Measurements from ENCODE around the gene ERCC1. TPM values are rescaled to one million over a fixed set of nuclear protein-coding genes. Genes with fewer than 3 reads are reported as not detected.

Gene ERCC1
- total RNA-seq, 4 donors from 2014 or later: 57.7 to 111 (median 76.5) TPM

- no peak for DNase-seq (ENCODE audit: low spot score in 2 of 2)
- H3K4me3 ChIP-seq (ENCODE audit: low read depth, poor library complexity, severe bottlenecking): peak overlapping the region; percentile 30
- 1% methylated on average over 11 of the region's 11 CpGs for WGBS, 2 donors
- intact Hi-C loops (cut with DNase I; ENCODE audit: low total_unique reads): no loop called here
- TF ChIP-seq POLR2A (IDR thresholded peaks at IDR 0.05) (no peak), CTCF (IDR thresholded peaks at IDR 0.05) (no peak)
Measured at GRCh38 chr19:45467115-45467455, 43.4 kb upstream of the ERCC1 start.

GRCh38 chr19:45464852-45465441, 41.2 kb upstream of the ERCC1 start:
- no peak overlapping the region for H3K4me3 ChIP-seq (ENCODE audit: low read depth, poor library complexity, severe bottlenecking)
- intact Hi-C loops (cut with DNase I; ENCODE audit: low total_unique reads): no loop called here
- no peak for TF ChIP-seq CTCF (IDR thresholded peaks at IDR 0.05)
- TF ChIP-seq POLR2A (IDR thresholded peaks at IDR 0.05): no peak
- DNase-seq (ENCODE audit: low spot score in 2 of 2): no peak
- WGBS, 2 donors: 68 to 73% methylated on average over 8 of the region's 8 CpGs

GRCh38 chr19:45464274-45464673, 40.6 kb upstream of the ERCC1 start:
- no peak overlapping the region for H3K4me3 ChIP-seq (ENCODE audit: low read depth, poor library complexity, severe bottlenecking)
- no peak for TF ChIP-seq POLR2A (IDR thresholded peaks at IDR 0.05)
- no peak for TF ChIP-seq CTCF (IDR thresholded peaks at IDR 0.05)
- no peak for DNase-seq (ENCODE audit: low spot score in 2 of 2)
- 84 to 98% methylated on average over 2 of the region's 2 CpGs for WGBS, 2 donors
- intact Hi-C loops (cut with DNase I; ENCODE audit: low total_unique reads): no loop called here

- TF ChIP-seq POLR2A (IDR thresholded peaks at IDR 0.05): no peak
- TF ChIP-seq CTCF (IDR thresholded peaks at IDR 0.05): no peak
- intact Hi-C loops (cut with DNase I; ENCODE audit: low total_unique reads): no loop called here
- 76 to 85% methylated on average over 4 of the region's 4 CpGs for WGBS, 2 donors
- DNase-seq (ENCODE audit: low spot score in 2 of 2): no peak
- no peak overlapping the region for H3K4me3 ChIP-seq (ENCODE audit: low read depth, poor library complexity, severe bottlenecking)
Measured at GRCh38 chr19:45463241-45463640, 39.5 kb upstream of the ERCC1 start.

- TF ChIP-seq POLR2A (IDR thresholded peaks at IDR 0.05) (no peak), CTCF (IDR thresholded peaks at IDR 0.05) (no peak)
- H3K4me3 ChIP-seq (ENCODE audit: low read depth, poor library complexity, severe bottlenecking): no peak overlapping the region
- DNase-seq (ENCODE audit: low spot score in 2 of 2): no peak
- intact Hi-C loops (cut with DNase I; ENCODE audit: low total_unique reads): no loop called here
- 72 to 78% methylated on average over 4 of the region's 4 CpGs for WGBS, 2 donors
Measured at GRCh38 chr19:45462174-45462573, 38.5 kb upstream of the ERCC1 start.

GRCh38 chr19:45460807-45461347, 37.2 kb upstream of the ERCC1 start:
- H3K4me3 ChIP-seq (ENCODE audit: low read depth, poor library complexity, severe bottlenecking): no peak overlapping the region
- 54 to 58% methylated on average over 8 of the region's 8 CpGs for WGBS, 2 donors
- TF ChIP-seq CTCF (IDR thresholded peaks at IDR 0.05) (no peak), POLR2A (IDR thresholded peaks at IDR 0.05) (no peak)
- DNase-seq (ENCODE audit: low spot score in 2 of 2): no peak
- intact Hi-C loops (cut with DNase I; ENCODE audit: low total_unique reads): no loop called here

All from lower leg skin (tissue), 4 donors.